Loucy (cell line): ENCODE results near the gene SMG9.

ENCODE experiments used
- EZH2phosphoT487 ChIP-seq: fragments of 200-600 bp; IDR thresholded peaks from 2 replicates; pipeline ENCODE4 v1.6.1; 2018; ENCODE audit warnings: antibody characterized with exemption, mild to moderate bottlenecking, moderate library complexity, borderline replicate concordance
- TF ChIP-seq, protein P1 (sequence below): fragments of 200-600 bp; sonication (generic); conservative IDR thresholded peaks from 2 replicates; pipeline ENCODE4 v1.5.1; 2014; ENCODE audit warnings: mild to moderate bottlenecking, antibody characterized with exemption, low read length

GRCh38 chr19:43763473-43763939 is 8.7 kb upstream of the SMG9 start:
- TF ChIP-seq, protein P1, sequence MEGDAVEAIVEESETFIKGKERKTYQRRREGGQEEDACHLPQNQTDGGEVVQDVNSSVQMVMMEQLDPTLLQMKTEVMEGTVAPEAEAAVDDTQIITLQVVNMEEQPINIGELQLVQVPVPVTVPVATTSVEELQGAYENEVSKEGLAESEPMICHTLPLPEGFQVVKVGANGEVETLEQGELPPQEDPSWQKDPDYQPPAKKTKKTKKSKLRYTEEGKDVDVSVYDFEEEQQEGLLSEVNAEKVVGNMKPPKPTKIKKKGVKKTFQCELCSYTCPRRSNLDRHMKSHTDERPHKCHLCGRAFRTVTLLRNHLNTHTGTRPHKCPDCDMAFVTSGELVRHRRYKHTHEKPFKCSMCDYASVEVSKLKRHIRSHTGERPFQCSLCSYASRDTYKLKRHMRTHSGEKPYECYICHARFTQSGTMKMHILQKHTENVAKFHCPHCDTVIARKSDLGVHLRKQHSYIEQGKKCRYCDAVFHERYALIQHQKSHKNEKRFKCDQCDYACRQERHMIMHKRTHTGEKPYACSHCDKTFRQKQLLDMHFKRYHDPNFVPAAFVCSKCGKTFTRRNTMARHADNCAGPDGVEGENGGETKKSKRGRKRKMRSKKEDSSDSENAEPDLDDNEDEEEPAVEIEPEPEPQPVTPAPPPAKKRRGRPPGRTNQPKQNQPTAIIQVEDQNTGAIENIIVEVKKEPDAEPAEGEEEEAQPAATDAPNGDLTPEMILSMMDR = no peak
- TF ChIP-seq EZH2phosphoT487 = no peak
